Left forelimb (tissue), 1 donor: ENCODE measurements around the gene STARD10.
"Not testable (repeated sequence)": the region's sequence is repeated elsewhere in the genome, so short reads cannot be mapped to it uniquely, and the experiment has no call there.

Experiments
- DNase-seq: peaks from one replicate; pipeline ENCODE4 v3.0.0-alpha.2; 2018; ENCODE audit warnings: low spot score

Gene STARD10

GRCh38 chr11:72793425-72794367, at the start of gene STARD10:
TSS of gene STARD10 (minus strand) at chr11:72794047. CDS start at chr11:72781181, 12,866 bp downstream.
- peak; percentile 97 for DNase-seq

GRCh38 chr11:72842653-72843330, 48.9 kb upstream of the STARD10 start:
- no peak for DNase-seq

- DNase-seq, result no peak
Measured at GRCh38 chr11:72842126-72842525, 48.3 kb upstream of the STARD10 start.

- DNase-seq, result no peak
Measured at GRCh38 chr11:72841397-72841796, 47.5 kb upstream of the STARD10 start.

- no peak for DNase-seq
Measured at GRCh38 chr11:72840780-72841179, 46.9 kb upstream of the STARD10 start.

- no peak for DNase-seq
Measured at GRCh38 chr11:72838691-72839305, 45.0 kb upstream of the STARD10 start.

- no peak for DNase-seq
Measured at GRCh38 chr11:72836111-72836510, 42.3 kb upstream of the STARD10 start.

GRCh38 chr11:72834905-72835304, 41.1 kb upstream of the STARD10 start:
- no peak for DNase-seq

GRCh38 chr11:72833811-72834493, 40.1 kb upstream of the STARD10 start:
- DNase-seq, result no peak

GRCh38 chr11:72833083-72833733, 39.4 kb upstream of the STARD10 start:
- no peak for DNase-seq

- DNase-seq, result no peak
Measured at GRCh38 chr11:72832301-72833082, 38.6 kb upstream of the STARD10 start.

GRCh38 chr11:72831521-72832300, 37.9 kb upstream of the STARD10 start:
- DNase-seq, result no peak

- no peak for DNase-seq
Measured at GRCh38 chr11:72829884-72830533, 36.2 kb upstream of the STARD10 start.

GRCh38 chr11:72829178-72829577, 35.3 kb upstream of the STARD10 start:
- DNase-seq, result no peak

GRCh38 chr11:72828692-72829101, 34.9 kb upstream of the STARD10 start:
- DNase-seq, result no peak

GRCh38 chr11:72828081-72828567, 34.3 kb upstream of the STARD10 start:
- no peak for DNase-seq

GRCh38 chr11:72827656-72828055, 33.8 kb upstream of the STARD10 start:
- not testable (repeated sequence) for DNase-seq

GRCh38 chr11:72826942-72827480, 33.2 kb upstream of the STARD10 start:
- no peak for DNase-seq
